IPS-18c (cell line): ENCODE measurements around the gene HOXC12.

ENCODE experiments used
- H3K4me3 ChIP-seq: 2 replicates; pipeline ENCODE4 v1.7.0; 2013; ENCODE audit warnings: low read depth, mild to moderate bottlenecking, low read length, moderate library complexity; ENCODE audit not compliant: insufficient read depth
- H3K9me3 ChIP-seq: one replicate; pipeline ENCODE4 v1.6.1; 2013; ENCODE audit warnings: mild to moderate bottlenecking, low read length, moderate library complexity; ENCODE audit not compliant: control insufficient read depth, insufficient read depth

Gene HOXC12

GRCh38 chr12:53951577-53952334 lies 2.9 kb upstream of the HOXC12 start:
- peaks cover 4% of the 10 kb centered on the region for H3K9me3 ChIP-seq
- H3K4me3 ChIP-seq: no peak overlapping the region

DNA sequence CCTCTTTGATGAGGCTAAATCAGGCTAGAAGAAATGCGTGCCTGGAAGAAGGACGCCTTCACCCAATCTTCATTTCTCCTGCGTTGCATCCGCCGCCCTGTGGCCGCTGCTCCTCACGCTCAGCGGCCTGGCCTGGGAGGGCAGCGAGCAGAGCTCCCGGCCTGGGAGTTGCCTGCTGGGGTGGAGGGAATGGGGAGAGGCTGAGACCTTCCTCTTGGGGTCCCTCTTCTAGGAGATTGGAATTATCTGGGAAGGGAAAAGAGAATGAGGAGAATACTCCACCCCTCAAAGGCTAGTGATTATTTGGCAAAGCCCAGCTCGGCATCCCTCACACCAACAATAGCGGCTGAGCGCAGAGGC lies 2.4 kb upstream of the HOXC12 start:
- Histone ChIP-seq H3K9me3 (peaks cover 5% of the 10 kb centered on the region), H3K4me3 (no peak overlapping the region)

GRCh38 chr12:53952871-53953734 lies 1.6 kb upstream of the HOXC12 start:
- Histone ChIP-seq H3K4me3 (no peak overlapping the region), H3K9me3 (peaks cover 6% of the 10 kb centered on the region)

DNA sequence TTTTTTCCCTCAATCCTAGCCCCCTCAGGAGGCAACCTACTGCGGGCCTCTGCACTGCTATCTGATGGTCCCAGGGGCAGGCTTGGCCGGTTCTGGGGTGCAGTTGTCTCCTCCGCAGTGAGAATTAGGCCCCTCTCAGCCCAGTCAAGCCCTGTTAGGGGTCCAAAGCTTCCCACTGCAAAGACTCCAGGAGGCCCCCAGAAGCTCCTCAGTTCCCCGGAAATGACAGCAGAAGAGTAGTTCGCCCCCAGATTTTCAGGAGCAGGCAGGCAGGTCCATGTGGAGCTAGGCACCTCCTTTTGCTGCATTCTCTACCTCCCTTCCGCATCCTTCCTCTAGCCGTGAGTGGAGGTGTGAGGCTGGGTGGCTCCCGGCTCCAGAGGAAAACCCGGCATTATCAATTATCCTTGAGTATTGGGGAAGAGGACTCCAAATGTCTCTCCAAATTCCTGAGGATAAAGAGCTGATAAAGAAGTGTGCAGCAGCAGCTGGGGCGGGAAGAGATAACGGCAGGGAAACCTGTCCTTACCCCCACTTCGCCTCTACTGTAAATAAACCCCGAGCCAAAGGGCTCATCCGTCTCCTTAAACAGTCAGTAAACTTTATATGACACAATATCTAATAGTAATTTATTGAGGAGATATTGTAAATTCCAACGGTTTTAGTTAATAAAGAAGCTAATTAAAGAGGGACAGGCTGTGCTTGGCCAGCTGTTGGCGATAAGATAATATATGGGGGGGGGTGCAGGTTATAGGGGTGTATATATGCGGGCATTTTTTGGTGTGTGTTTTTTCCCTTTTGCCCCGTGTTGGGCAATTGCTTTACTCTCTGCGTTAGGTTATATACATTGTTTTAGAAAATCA lies 641 bp upstream of the HOXC12 start:
- H3K9me3 ChIP-seq: peaks cover 6% of the 10 kb centered on the region

DNA sequence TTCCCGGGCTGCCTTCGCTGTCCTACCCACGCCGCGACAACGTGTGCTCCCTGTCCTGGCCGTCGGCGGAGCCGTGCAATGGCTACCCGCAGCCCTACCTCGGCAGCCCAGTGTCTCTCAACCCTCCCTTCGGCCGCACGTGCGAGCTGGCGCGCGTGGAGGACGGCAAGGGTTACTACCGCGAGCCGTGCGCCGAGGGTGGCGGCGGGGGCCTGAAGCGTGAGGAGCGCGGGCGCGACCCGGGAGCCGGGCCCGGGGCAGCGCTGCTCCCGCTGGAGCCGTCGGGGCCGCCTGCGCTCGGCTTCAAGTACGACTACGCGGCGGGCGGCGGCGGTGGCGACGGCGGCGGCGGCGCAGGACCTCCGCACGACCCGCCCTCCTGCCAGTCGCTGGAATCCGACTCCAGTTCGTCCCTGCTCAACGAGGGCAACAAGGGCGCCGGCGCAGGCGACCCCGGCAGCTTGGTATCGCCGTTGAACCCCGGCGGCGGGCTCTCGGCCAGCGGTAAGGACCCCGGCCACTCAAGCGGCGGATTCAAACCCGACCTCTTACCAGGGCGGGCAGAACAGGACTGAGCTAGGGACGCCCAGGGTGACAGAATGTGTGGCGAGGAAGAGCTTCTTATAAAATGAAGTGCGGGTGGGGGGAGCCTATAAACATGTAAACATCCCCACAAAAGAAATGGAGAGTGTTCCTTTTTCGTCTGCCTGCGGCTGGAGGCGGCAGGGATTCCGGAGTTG lies 503 bp downstream of the HOXC12 start:
- H3K4me3 ChIP-seq: no peak overlapping the region
- H3K9me3 ChIP-seq: peaks cover 10% of the 10 kb centered on the region

More for the DNA sequence above, 641 bp upstream of the HOXC12 start:
- no peak overlapping the region for H3K4me3 ChIP-seq

DNA sequence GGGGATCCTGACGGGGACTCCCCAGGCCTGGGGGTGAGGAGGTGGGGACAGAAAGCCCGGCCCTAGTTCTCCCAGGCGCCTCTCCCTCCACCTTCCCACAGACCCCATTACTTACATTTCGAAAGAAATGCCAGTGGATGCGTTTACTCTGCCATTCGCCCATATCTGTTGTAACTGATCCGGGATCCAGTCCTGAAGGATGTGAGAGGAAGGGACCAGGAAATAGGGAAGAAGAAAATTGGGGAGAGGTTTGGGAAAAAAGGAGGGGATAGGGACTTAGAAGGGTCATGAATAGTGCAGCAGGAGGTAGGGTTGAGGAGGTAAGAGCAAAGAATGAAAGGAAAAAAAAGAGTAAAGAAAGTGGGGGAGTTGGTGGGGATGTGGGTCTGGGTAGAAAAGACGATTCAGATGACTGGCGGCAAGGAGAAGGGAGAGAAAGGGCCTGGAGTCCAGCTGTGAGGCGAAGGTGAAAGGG lies 1.1 kb downstream of the HOXC12 start:
- no peak overlapping the region for H3K4me3 ChIP-seq
- H3K9me3 ChIP-seq: peaks cover 11% of the 10 kb centered on the region

GRCh38 chr12:53956251-53956887 lies 1.7 kb downstream of the HOXC12 start:
- Histone ChIP-seq H3K9me3 (peaks cover 12% of the 10 kb centered on the region), H3K4me3 (no peak overlapping the region)

DNA sequence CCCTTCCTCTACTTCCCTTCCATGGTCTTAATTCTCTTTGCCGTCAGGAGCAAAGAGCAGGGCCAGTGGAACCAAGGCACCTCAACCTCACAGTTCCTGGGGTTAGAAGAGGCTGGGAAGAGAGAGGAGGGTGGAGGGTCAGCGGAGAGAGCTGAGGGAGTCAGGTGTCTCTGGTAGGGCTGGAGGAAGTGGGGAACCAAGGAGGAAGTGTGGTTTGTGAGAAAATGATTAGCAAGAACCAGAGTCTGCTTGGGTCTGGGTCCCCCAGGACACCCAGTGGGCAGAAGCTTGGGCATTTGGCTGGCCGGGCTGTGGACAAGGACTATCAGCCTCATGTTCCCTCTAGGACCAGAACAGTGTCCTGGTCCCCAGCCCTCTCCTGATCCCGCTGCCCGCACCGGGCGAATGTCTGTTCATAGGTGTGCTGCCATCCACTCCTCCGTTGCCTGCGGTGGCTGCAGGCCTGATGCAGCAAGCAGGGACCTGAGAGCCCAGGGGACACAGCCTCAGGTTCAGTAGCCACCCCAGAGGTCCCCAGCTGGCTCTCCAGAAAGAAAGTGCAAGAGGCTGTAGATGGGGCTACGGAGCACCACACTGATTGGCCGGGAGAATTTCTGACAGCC lies 2.3 kb downstream of the HOXC12 start:
- Histone ChIP-seq H3K4me3 (no peak overlapping the region), H3K9me3 (peaks cover 14% of the 10 kb centered on the region)

DNA sequence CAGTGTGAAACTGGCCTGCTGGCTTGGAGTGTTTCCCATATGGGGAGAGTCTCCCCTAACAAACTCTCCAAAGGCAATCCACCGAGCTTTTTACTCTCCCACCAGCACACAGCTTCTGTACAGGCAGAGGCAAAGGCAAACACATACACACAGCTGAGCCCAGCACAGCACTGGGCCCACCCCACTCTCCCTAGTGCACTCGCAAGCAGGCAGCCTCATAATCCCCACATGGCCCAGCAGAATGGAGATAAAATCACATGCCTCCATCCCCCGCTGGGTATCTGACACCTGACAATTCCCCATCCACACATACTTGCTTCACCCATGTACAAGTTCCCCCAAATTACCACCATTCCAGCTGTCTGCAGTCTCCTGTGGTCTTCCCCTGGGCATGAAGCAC lies 3.4 kb downstream of the HOXC12 start:
- H3K4me3 ChIP-seq: no peak overlapping the region
- H3K9me3 ChIP-seq: peaks cover 14% of the 10 kb centered on the region

- no peak overlapping the region for H3K4me3 ChIP-seq
- peaks cover 14% of the 10 kb centered on the region for H3K9me3 ChIP-seq
These were observed 4.6 kb downstream of the HOXC12 start for GRCh38 chr12:53959314-53959713.

- peaks cover 12% of the 10 kb centered on the region for H3K9me3 ChIP-seq
- no peak overlapping the region for H3K4me3 ChIP-seq
These were observed 5.7 kb downstream of the HOXC12 start for GRCh38 chr12:53960187-53961024.

DNA sequence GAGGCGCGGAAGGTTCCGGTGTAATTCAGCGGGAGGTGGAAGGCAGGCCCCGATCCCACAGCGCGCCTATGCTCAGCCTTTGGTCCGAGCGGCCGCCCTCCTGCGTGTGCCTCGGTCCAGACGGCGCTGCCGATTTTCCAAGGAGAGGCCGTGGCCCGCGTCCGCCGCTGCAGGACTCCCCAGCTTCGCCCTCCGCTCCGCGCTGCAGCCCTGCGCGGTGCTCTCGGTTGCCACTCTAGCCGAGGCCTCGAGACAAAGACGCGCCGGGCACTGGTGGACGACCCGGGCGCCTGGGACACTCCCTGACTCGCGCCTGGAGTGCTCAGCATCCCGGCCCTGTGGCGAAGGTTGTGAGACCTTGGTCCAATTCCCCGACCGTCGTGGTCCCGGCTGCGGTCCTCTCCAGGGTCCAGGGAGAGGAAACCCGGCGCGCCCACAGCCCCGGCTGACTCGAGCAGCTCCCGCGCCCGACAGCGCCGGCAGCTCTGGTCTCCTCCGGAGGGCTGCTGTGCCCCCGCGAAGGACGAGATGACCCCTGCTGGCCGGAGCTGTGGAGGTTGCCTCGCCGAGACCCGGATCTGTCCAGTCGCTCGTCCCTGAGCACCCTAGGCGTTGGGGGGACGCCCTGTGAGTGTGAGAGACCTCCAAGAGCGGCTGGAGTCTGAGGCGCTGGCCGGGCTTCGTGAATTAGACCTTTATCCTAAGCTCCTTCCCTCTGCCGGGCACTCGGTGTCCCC lies 6.5 kb downstream of the HOXC12 start:
- Histone ChIP-seq H3K9me3 (peaks cover 10% of the 10 kb centered on the region), H3K4me3 (no peak overlapping the region)

- Histone ChIP-seq H3K4me3 (no peak overlapping the region), H3K9me3 (peaks cover 10% of the 10 kb centered on the region)
These were observed 8.3 kb downstream of the HOXC12 start for GRCh38 chr12:53963005-53963404.

- Histone ChIP-seq H3K4me3 (no peak overlapping the region), H3K9me3 (peaks cover 10% of the 10 kb centered on the region)
These were observed 9.0 kb downstream of the HOXC12 start for GRCh38 chr12:53963434-53964314.
